Measurements from ENCODE around the gene PRPF39.
"Not testable (repeated sequence)": the region's sequence is repeated elsewhere in the genome, so short reads cannot be mapped to it uniquely, and the experiment has no call there.

PRPF39 gene, protein sequence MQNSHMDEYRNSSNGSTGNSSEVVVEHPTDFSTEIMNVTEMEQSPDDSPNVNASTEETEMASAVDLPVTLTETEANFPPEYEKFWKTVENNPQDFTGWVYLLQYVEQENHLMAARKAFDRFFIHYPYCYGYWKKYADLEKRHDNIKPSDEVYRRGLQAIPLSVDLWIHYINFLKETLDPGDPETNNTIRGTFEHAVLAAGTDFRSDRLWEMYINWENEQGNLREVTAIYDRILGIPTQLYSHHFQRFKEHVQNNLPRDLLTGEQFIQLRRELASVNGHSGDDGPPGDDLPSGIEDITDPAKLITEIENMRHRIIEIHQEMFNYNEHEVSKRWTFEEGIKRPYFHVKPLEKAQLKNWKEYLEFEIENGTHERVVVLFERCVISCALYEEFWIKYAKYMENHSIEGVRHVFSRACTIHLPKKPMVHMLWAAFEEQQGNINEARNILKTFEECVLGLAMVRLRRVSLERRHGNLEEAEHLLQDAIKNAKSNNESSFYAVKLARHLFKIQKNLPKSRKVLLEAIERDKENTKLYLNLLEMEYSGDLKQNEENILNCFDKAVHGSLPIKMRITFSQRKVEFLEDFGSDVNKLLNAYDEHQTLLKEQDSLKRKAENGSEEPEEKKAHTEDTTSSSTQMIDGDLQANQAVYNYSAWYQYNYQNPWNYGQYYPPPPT

DNA sequence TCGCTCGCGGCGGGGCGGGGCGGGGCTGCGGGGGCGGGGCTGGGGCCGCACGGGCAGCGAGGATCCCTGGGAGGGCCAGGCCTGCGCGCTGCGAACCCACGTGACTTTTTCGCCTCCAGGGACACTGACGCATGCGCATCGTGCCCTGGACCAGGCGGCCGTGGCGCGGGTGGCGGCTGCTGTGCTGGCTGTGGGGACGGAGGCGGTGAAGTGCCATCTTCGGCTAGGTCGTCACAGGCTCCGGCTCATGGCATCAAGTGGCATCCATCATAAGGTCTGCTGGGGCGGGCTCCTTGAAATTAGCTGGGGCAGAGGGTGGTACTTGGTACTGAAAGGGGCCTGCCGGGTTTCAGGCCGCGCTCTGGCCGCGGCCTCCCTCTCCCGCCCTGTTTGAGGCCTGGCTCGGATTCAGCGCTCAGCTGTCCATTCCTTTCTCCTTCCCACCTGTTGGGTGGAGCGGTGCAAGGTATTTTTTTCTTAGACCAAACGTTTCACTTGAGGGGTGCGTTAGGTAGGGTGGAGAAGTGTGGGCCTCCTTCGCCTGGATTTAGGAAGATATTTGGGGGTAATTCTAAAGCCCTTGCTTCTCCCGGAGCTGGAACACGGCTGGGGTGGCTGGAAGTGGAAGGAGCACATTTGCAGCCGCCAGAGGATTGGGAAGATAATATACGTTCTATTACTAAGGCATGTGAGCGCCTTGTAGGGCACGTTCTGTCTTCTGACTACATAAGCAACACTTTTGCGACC is at the start of gene PRPF39:
PRPF39 (plus strand) TSS at position 141 of the 747 bp plus-strand sequence. CDS start 11,124 bp downstream, outside the sequence.
- DNase-seq, result peak; percentile 94

DNA sequence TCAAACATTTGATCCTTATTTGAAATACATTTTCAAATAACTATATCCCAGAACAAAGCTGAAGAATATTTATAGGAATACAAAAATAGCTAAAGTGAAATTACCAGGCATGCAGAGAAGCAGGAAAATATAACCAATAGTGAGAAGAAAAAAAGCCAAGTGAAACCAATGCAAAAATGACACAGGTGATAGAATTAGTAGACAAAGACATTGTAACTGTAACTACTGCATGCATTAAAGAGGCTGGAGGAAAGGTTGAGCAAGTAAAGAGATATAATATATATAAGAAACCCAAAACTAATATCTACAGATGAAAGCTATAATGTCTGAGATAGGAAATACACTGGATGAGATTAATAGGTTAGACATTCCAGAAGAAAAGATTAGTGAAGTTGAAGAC is 49.2 kb upstream of the PRPF39 start:
- DNase-seq, result no peak

DNA sequence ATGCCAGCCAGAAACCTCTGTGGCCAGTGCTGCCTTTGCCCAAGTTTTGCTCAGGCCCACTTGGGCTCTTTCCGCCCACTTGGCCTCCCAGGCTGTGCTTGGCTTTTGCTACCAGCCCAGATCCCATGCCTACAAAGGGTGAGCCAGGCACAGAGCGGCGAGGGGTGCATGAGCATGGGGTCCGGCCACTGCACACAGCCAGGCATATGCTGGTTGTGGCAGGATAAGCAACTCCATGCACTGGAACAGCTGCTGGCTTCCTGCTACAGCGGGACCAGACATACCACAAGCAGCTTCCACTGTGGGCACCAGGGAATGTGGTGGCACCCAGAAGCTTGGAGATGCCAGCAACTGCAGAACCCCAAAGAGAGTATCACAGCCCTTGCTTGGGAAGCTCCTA is 45.7 kb upstream of the PRPF39 start:
- DNase-seq, result no peak

DNA sequence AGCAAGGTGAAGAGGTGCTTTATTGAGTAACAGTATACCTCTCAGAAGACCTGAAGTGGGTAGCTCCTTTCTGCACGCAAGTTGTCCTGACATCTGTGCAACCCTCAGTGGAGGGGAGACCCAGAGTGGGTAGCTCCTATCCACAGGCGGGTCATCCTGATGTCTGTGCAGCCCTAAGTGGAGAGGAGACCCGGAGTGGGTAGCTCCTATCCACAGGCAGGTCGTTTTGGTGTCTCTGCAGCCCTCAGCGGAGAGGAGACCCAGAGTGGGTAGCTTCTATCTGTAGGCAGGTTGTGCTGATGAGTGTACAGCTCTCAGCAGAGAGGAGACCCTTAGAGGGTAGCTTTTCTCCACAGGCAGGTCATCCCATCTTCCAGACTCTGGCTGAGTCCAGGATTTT is 45.1 kb upstream of the PRPF39 start:
- no peak for DNase-seq

DNA sequence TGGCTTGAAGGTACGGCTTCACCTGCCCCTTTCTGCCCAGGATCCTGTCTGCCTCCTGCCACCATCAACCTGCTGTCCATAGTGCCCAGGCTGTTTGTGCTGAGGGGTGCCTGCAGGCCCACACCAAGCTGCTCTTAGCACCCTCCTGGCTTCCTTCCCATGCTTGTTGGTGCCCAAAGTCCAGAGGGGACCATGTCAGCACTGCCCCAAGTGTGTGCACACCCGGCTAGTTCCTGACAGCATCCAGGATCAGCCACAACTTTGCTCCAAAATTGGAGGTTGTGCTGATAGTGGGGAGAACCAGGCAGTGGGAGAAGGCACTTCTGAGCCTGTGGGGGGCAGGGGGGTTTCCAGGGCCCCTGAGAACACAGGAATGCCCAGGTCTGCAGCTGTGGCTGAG is 44.5 kb upstream of the PRPF39 start:
- no peak for DNase-seq

DNA sequence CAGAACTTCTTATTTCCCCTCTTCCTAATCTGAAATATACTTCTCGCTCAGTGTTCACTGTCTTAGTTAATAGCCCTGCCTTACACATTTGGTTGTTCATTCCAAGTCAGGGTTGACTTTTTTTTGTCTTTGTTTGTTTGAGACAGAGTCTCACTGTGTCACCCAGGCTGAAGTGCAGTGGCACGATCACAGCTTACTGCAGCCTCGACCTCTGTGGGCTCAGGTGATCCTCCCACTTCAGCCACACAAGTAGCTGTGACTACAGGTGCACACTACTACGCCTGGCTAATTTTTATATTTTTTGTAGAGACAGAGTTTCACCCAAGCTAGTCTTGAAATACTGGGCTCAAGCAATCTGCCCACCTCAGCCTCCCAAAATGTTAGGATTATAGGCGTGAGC is 42.3 kb upstream of the PRPF39 start:
- no peak for DNase-seq

DNA sequence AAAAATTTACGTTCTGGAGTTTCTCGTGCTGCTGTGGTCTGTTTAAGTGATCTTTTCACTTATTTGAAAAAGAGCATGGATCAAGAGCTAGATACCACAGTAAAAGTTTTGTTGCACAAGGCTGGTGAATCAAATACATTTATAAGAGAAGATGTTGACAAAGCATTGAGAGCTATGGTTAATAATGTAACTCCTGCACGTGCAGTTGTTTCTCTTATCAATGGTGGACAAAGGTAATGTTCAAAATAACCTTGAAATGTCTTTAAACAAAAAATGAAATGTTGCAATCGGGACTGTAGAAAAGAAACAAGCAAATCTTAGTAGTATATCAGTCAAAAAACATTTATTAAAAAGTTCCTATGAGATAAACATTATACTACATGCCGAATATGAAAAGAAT is 39.3 kb upstream of the PRPF39 start:
- DNase-seq, result no peak

DNA sequence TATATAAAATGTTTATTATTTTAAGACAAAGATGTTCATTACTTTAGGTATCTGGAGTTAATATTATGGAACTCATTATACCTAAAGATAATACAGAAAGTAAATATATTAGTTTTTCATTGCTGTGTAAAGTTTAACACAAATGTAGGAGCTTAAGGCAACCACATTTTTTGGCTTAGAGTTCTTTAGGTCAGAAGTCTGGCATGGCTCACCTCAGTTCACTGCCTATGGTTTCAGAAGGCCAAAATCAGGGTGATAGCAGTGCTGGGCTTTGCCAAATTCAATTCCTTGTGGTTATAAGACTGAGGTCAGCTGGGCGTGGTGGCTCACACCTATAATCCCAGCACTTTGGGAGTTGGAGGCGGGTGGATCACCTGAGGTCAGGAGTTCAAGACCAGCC is 35.5 kb upstream of the PRPF39 start:
- DNase-seq, result no peak

DNA sequence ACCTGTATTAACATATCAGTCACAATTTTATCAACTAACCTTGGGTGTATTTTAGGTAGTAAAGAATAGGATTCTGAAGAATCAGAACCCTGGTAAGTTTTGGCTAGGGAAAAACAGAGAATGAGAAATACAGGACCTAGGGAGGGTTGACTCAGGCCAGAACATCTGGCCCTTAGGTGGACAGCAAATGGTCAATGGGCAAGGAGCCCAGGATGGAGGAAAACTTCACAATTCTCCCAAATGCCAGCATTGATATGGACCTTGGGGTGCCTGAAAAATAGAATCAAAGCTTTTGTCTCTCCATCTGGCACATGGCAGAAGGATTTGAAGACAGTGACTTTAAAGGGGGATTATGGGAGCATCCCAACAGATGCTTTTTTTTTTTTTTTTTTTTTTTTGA is 32.7 kb upstream of the PRPF39 start:
- no peak for DNase-seq

DNA sequence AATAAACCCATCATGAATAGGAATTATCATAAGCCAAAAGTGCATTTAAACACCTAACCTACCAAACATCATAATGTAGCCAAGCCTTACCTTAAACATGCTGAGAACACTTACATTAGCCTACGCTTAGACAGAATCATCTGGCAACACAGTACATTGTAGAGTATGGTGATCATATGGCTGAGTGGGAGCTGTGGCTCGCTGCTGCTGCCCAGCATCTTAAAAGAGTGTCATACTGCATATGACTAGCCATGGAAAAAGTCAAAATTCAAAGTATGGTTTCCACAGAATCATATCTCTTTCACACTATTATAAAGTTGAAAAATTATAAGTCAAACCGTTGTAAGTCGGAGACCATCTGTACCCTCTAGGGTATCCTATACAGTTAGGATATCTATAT is 32.0 kb upstream of the PRPF39 start:
- DNase-seq, result no peak

DNA sequence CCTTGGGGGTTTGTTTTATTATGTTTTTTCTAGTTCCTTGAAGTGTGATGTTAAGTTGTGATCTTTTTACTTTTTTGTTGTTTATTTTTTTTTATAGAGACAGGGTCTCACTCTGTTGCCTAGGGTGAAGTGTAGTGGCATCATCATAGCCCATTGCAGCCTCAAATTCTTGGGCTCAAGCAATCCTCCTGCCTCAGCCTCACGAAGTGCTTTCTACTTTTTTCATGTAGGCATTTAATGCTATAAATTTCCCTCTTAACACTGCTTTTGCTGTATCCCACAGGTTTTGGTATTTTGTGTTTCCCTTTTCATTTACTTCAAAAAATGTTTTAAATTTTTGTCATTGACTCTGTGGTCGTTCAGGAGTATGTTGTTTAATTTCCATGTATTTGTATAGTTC is 26.6 kb upstream of the PRPF39 start:
- no peak for DNase-seq

DNA sequence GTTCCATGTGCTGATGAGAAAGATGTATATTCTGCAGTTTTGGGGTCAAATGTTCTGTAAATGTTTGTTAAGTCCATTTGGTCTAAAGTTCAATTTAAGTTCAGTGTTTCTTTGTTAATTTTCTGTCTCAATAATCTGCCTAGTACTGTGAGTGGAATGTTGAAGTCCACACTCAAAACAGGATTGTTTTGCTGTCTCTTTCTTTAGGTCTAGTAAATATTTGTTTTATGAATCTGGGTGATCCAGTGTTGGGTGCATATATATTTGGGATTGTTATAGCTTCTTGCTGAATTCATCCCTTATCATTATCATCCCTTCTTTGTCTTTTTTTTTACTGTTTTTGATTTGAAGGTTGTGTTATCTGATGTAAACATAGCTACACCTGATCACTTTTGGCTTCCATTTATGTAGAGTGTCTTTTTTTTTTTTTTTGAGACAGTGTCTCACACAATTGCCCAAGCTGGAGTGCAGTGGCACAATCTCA is 26.0 kb upstream of the PRPF39 start:
- DNase-seq, result no peak

DNA sequence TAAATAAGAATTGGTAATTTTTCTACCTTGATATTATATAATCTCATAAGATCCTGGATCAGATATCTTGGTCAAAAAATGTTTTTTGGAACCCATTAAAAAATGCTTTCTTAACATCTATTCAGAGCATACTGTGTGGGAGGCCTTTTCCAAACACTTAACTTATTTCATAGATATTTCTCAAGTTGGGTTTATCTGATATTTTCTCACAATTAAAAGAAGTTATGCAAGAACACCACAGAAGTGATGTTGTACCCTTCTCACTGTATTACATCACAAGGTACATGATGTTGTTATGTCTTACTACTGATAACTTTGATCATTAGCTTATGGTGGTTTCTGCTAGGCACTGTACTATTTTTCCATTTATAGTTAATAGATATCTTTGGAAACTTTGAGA is 23.4 kb upstream of the PRPF39 start:
- no peak for DNase-seq

DNA sequence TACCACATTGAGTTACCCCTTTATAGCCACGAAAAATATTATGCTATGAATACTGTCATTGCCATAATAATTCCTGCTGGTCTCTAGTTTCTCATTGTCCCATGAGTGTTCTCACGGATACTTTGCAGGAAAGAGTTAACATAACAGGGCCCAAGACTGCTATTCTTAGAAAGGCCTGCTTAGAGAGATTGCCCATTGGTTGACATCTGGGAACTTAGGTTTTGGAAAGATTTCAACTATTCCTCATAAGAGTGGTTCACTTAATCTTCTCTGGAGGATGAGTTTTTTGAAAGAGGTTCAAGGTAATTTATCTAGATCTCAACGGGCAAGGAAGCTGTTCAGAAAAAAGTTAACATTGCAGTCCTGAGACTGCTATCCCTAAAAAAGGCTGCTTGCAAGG is 18.4 kb upstream of the PRPF39 start:
- no peak for DNase-seq

DNA sequence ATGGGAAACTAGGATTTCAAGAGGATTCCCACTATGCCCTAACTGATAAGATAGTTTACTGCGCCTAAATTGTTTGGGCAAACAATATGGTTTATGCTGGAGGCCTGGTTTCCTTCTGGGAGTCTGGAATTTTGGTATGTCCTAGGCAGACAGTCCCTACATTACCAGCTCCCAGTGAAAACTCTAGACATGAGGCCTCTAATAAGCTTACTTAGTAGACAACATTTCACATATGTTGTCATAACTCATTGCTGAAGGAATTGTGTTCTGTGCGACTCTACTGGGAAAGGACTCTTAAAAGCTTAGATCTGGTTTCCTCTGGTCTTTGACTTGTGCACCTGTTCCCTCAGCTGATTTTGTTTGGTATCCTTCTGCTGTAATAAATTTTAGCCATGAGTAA is 18.0 kb upstream of the PRPF39 start:
- no peak for DNase-seq

DNA sequence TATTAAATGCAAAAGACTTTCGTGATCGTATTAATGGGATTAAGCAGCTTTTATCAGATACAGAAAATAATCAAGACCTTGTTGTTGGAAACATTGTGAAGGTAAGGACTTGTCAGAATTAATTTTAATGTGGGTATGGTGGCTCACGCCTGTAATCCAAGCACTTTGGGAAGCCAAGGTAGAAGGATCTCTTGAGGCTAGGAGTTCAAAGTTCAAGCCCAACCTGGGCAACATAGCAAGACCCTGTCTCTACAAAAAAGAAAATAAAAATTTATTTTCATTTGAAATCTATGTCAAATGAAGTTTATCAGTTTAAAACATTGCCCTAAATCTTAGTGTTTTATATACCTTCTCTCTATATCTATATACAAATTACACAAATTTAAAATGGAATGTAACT is 17.2 kb upstream of the PRPF39 start:
- DNase-seq, result no peak

DNA sequence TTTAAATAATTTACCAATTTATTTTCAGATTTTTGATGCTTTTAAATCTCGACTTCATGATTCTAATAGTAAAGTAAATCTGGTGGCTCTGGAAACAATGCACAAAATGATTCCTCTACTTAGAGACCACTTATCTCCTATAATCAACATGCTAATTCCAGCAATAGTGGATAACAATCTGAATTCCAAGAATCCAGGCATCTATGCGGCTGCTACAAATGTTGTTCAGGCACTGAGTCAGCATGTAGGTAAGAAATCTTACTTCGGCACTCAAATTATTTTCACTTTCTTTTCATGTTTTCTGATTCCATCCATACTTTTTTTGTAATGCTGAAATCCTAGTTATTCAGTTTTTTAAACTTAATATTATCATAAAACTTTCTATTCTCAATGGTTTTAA is 15.5 kb upstream of the PRPF39 start:
- DNase-seq, result no peak

DNA sequence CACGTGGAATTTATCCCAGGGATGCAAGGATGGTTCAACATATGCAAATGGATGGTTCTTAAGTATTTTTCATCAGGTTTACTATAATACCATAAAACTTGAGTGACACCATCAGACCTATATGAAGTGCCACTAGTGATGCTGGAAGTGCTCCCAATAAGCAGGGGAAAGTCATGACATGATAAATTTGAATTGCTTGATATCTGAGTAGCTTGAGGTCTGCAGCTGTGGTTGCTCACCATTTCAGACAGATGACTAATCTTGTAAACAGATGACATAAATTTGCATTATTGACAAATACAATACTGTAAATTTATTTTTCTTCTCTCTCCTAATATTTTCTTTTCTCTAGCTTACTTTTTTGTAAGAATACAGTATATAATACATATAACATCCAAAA is 13.7 kb upstream of the PRPF39 start:
- no peak for DNase-seq

DNA sequence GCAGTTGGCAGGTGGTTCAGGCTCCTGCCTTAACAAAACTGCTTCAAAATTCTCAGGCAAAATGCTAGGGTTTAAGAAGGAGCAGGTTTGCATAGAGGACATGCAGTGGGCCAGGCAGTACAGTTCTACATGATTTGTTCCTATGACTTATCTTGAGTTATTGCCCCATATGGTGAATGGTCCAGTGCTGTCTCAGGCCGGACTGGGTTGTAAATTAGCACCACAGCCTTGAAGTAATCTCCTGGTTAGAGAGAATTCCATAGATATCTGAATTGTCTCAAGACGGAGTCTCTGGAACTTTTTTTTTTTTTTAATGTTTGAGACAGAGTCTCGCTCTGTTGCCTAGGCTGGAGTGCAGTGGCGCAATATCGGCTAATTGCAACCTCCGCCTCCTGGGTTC is 11.8 kb upstream of the PRPF39 start:
- no peak for DNase-seq

DNA sequence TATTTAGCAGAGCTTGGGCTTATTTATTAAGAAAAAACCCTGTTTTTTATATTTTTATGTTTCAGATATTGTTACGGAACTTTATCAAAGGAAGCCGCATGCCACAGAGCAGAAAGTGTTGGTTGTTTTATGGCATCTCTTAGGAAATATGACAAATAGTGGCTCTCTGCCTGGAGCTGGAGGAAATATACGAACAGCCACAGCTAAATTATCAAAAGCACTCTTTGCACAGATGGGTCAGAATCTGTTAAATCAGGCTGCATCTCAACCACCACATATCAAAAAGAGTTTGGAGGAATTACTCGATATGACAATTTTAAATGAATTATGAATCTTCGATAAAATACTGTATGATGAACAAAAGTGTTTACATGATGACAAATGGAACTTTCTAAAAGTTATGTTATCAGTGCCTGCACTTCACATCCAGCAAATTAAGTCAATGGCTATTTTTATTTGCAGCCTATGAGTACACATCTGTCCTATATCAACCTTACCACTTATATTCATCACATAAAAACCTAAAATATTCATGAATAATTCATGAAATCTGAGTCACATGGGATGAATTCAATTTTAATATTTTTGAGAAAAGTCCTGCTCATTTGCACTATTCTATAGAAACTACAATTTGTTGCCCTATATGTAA is 10.6 kb upstream of the PRPF39 start:
- DNase-seq, result no peak

DNA sequence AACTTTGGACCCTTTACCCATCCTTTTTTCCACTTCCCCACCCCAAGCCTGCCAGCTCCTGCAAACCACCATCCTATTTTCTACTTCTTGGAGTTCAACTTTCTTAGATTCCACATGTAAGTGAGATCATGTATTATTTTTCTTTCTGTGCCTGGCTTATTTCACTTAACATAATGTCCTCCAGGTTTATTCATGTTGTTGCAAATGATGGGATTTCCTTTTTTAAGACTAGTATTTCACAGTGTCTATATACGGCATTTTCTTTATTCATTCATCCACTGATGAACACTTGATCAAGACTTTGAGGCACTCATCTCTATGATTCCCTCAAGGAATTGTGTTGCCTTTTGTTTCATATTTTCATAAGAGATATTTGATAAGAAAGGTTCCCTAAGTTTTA is 5.6 kb upstream of the PRPF39 start:
- no peak for DNase-seq

DNA sequence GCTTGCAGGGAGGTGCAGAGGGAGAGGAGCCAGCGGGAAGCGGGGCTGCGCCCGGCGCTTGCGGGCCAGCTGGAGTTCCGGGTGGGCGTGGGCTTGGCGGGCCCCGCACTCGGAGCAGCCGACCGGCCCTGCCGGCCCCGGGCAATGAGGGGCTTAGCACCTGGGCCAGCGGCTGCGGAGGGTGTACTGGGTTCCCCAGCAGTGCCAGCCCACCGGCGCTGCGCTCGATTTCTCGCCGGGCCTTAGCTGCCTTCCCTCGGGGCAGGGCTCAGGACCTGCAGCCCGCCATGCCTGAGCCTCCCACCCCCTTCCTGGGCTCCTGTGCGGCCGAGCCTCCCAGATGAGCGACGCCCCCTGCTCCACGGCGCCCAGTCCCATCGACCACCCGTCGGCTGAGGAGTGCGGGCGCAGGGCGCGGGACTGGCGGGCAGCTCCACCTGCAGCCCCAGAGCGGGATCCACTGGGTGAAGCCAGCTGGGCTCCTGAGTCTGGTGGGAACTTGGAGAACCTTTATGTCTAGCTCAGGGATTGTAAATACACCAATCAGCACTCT is 3.4 kb upstream of the PRPF39 start:
- DNase-seq, result not testable (repeated sequence)

DNA sequence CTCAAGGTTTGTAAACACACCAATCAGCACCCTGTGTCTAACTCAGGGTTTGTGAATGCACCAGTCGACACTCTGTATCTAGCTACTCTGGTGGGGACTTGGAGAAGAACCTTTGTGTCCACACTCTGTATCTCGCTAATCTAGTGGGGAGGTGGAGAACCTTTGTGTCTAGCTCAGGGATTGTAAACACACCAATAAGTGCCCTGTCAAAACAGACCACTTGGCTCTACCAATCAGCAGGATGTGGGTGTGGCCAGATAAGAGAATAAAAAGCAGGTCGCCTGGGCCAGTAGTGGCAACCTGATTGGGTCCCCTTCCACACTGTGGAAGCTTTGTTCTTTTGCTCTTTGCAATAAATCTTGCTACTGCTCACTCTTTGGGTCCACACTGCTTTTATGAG is 2.8 kb upstream of the PRPF39 start:
- DNase-seq, result not testable (repeated sequence)
